NCI-H345 treated with DMSO at 0.1 percent for 48 hours (cell line): ENCODE measurements around the gene SACM1L.
A peak's percentile ranks its signal among the peaks of the same experiment; 100 is the strongest.

ENCODE experiments used
- DNase-seq: peaks from one replicate; lab custom pipeline; 2025; ENCODE audit not compliant: unreplicated experiment; lab: John Stamatoyannopoulos, UW

SACM1L gene

GRCh38 chr3:45688882-45689786 lies at the start of gene SACM1L:
Gene SACM1L, plus strand, starts transcription at chr3:45689396. Its CDS starts 70 bp downstream, at chr3:45689466.
- peak; percentile 93 for DNase-seq

- DNase-seq, result no peak
These were observed 49.1 kb upstream of the SACM1L start for GRCh38 chr3:45640091-45640507.

GRCh38 chr3:45640724-45641361 lies 48.4 kb upstream of the SACM1L start:
- DNase-seq, result no peak

- DNase-seq, result no peak
These were observed 47.4 kb upstream of the SACM1L start for GRCh38 chr3:45641756-45642155.

- no peak for DNase-seq
These were observed 46.5 kb upstream of the SACM1L start for GRCh38 chr3:45642731-45643152.

GRCh38 chr3:45644063-45644790 lies 45.0 kb upstream of the SACM1L start:
- DNase-seq, result no peak

GRCh38 chr3:45644791-45645201 lies 44.4 kb upstream of the SACM1L start:
- DNase-seq, result no peak

GRCh38 chr3:45646051-45646585 lies 43.1 kb upstream of the SACM1L start:
- DNase-seq, result no peak

GRCh38 chr3:45647148-45647619 lies 42.0 kb upstream of the SACM1L start:
- no peak for DNase-seq

GRCh38 chr3:45653205-45653604 lies 36.0 kb upstream of the SACM1L start:
- DNase-seq, result no peak

GRCh38 chr3:45654397-45654944 lies 34.7 kb upstream of the SACM1L start:
- DNase-seq, result no peak

- no peak for DNase-seq
These were observed 33.3 kb upstream of the SACM1L start for GRCh38 chr3:45655906-45656305.

GRCh38 chr3:45656575-45657363 lies 32.4 kb upstream of the SACM1L start:
- peak; percentile 34 for DNase-seq

GRCh38 chr3:45657853-45658252 lies 31.3 kb upstream of the SACM1L start:
- DNase-seq, result no peak

- DNase-seq, result peak; percentile 27
These were observed 29.3 kb upstream of the SACM1L start for GRCh38 chr3:45659661-45660566.

- no peak for DNase-seq
These were observed 28.7 kb upstream of the SACM1L start for GRCh38 chr3:45660567-45660901.

GRCh38 chr3:45664578-45664977 lies 24.6 kb upstream of the SACM1L start:
- DNase-seq, result no peak

- DNase-seq, result peak; percentile 15
These were observed 24.1 kb upstream of the SACM1L start for GRCh38 chr3:45665101-45665572.
